C4-2B (cell line): ENCODE data around the gene PTGR1.
"Not testable (repeated sequence)": the region's sequence is repeated elsewhere in the genome, so short reads cannot be mapped to it uniquely, and the experiment has no call there.

Source experiments
- H3K27ac ChIP-seq: fragments of 450-650 bp; 2 replicates; pipeline ENCODE4 v1.5.1; 2017
- CTCF ChIP-seq: fragments of 450-650 bp; conservative IDR thresholded peaks from 2 replicates; pipeline ENCODE4 v1.5.1; 2017; ENCODE audit warnings: mild to moderate bottlenecking
- ZFX ChIP-seq: fragments of 450-650 bp; IDR thresholded peaks from 2 replicates; pipeline ENCODE4 v1.6.1; 2017

Gene PTGR1

GRCh38 chr9:111630182-111630963 lies 30.9 kb upstream of the PTGR1 start:
- TF ChIP-seq CTCF: no peak
- TF ChIP-seq ZFX: no peak
- peak overlapping the region; percentile 92 for H3K27ac ChIP-seq

GRCh38 chr9:111628411-111628810 lies 29.0 kb upstream of the PTGR1 start:
- no peak overlapping the region for H3K27ac ChIP-seq
- TF ChIP-seq CTCF (no peak), ZFX (no peak)

- H3K27ac ChIP-seq: no peak overlapping the region
- TF ChIP-seq CTCF (no peak), ZFX (no peak)
These were observed 28.0 kb upstream of the PTGR1 start for GRCh38 chr9:111627260-111627963.

- no peak overlapping the region for H3K27ac ChIP-seq
- no peak for TF ChIP-seq CTCF
- TF ChIP-seq ZFX: no peak
These were observed 23.2 kb upstream of the PTGR1 start for GRCh38 chr9:111622626-111623025.

- TF ChIP-seq CTCF (peak; percentile 93), ZFX (no peak)
These were observed 22.5 kb upstream of the PTGR1 start for GRCh38 chr9:111621895-111622480.

GRCh38 chr9:111617349-111617748 lies 17.9 kb upstream of the PTGR1 start:
- not testable (repeated sequence) for H3K27ac ChIP-seq

More at GRCh38 chr9:111621895-111622480, 22.5 kb upstream of the PTGR1 start:
- H3K27ac ChIP-seq: no peak overlapping the region

- TF ChIP-seq CTCF (no peak), ZFX (no peak)
- H3K27ac ChIP-seq: no peak overlapping the region
These were observed 16.5 kb upstream of the PTGR1 start for GRCh38 chr9:111615928-111616327.
